WTC11 (cell line): ENCODE results near the gene ZNF672. TPM values are rescaled to one million over a fixed set of nuclear protein-coding genes. Genes with fewer than 3 reads are reported as not detected.

Experiments used
- ATAC-seq: fragments of 200-7000 bp; cut with Tn5 transposase; 2 replicates; pipeline ENCODE4 v1.10.0; 2021; ENCODE audit warnings: mild to moderate bottlenecking, moderate library complexity
- CTCF ChIA-PET: fragments of 300-600 bp; sonication (Branson Sonifier 250); formaldehyde crosslinking; loops from one replicate; lab custom pipeline; 2021; ENCODE audit warnings: antibody characterized with exemption; lab: Charles Lee
- POLR2A ChIA-PET: fragments of 350-600 bp; sonication (Branson Sonifier 250); formaldehyde crosslinking; loops from one replicate; lab custom pipeline; 2021; ENCODE audit warnings: antibody characterized with exemption; lab: Charles Lee
- DNase-seq: peaks from one replicate; pipeline ENCODE4 v3.0.0; 2021; ENCODE audit warnings: low spot score
- H3K27ac Mint-ChIP-seq: 2 replicates; pipeline ENCODE4 v1.8.0; 2021; ENCODE audit warnings: mixed read lengths
- H3K27me3 Mint-ChIP-seq: 2 replicates; pipeline ENCODE4 v1.8.0; 2021; ENCODE audit warnings: low read depth, mild to moderate bottlenecking, moderate library complexity, mixed read lengths
- H3K36me3 Mint-ChIP-seq: 2 replicates; pipeline ENCODE4 v1.8.0; 2021; ENCODE audit warnings: mixed read lengths
- H3K4me1 Mint-ChIP-seq: 2 replicates; pipeline ENCODE4 v1.8.0; 2022; ENCODE audit warnings: mixed read lengths
- H3K4me3 Mint-ChIP-seq: 2 replicates; pipeline ENCODE4 v1.8.0; 2021; ENCODE audit warnings: mild to moderate bottlenecking, moderate library complexity, mixed read lengths
- H3K9me3 Mint-ChIP-seq: 2 replicates; pipeline ENCODE4 v1.8.0; 2021; ENCODE audit warnings: mixed read lengths
- CREB1 ChIP-seq: sonication (generic); formaldehyde crosslinking; IDR thresholded peaks from 2 replicates; pipeline ENCODE4 v1.8.0; 2023; ENCODE audit warnings: mild to moderate bottlenecking, missing genetic modification reagents
- FOXK1 ChIP-seq: sonication (generic); formaldehyde crosslinking; IDR thresholded peaks from 2 replicates; pipeline ENCODE4 v1.8.0; 2022; ENCODE audit warnings: mild to moderate bottlenecking, moderate library complexity, missing genetic modification reagents
- FOXP1 ChIP-seq: sonication (generic); formaldehyde crosslinking; IDR thresholded peaks from 2 replicates; pipeline ENCODE4 v1.8.0; 2022; ENCODE audit warnings: missing genetic modification reagents, mild to moderate bottlenecking, moderate library complexity, borderline replicate concordance
- KAT7 ChIP-seq: sonication (generic); formaldehyde crosslinking; IDR thresholded peaks from 2 replicates; pipeline ENCODE4 v1.8.1; 2023; ENCODE audit warnings: missing genetic modification reagents, mild to moderate bottlenecking, borderline replicate concordance
- NFATC4 ChIP-seq: fragments of 250-450 bp; sonication (Bioruptor Pico); IDR thresholded peaks from 2 replicates; pipeline ENCODE4 v1.9.0; 2021; ENCODE audit warnings: mild to moderate bottlenecking
- NR1H2 ChIP-seq: sonication (generic); formaldehyde crosslinking; IDR thresholded peaks from 2 replicates; pipeline ENCODE4 v1.9.0; 2021; ENCODE audit warnings: mild to moderate bottlenecking, moderate library complexity, missing genetic modification reagents
- PRRX2 ChIP-seq: fragments of 250-450 bp; sonication (Bioruptor Pico); IDR thresholded peaks from 2 replicates; pipeline ENCODE4 v1.8.0; 2021; ENCODE audit warnings: mild to moderate bottlenecking
- RORB ChIP-seq: fragments of 250-450 bp; sonication (Bioruptor Pico); IDR thresholded peaks from 2 replicates; pipeline ENCODE4 v1.9.0; 2021; ENCODE audit warnings: mild to moderate bottlenecking
- SMAD4 ChIP-seq: sonication (generic); formaldehyde crosslinking; IDR thresholded peaks from 2 replicates; pipeline ENCODE4 v1.8.0; 2022; ENCODE audit warnings: mild to moderate bottlenecking, missing genetic modification reagents
- ZBTB21 ChIP-seq: sonication (generic); formaldehyde crosslinking; IDR thresholded peaks from 2 replicates; pipeline ENCODE4 v1.8.1; 2023; ENCODE audit warnings: mild to moderate bottlenecking, missing genetic modification reagents, borderline replicate concordance
- ZNF232 ChIP-seq: sonication (generic); formaldehyde crosslinking; IDR thresholded peaks from 2 replicates; pipeline ENCODE4 v1.8.0; 2022; ENCODE audit warnings: mild to moderate bottlenecking, missing genetic modification reagents
- ZNF263 ChIP-seq: sonication (generic); formaldehyde crosslinking; IDR thresholded peaks from 2 replicates; pipeline ENCODE4 v1.8.1; 2022; ENCODE audit warnings: low read depth, mild to moderate bottlenecking, moderate library complexity, missing genetic modification reagents
- ZNF423 ChIP-seq: fragments of 250-450 bp; sonication (Bioruptor Pico); IDR thresholded peaks from 2 replicates; pipeline ENCODE4 v2.1.2; 2022; ENCODE audit warnings: mild to moderate bottlenecking, moderate library complexity
- total RNA-seq: library from RNA; stranded (reverse); gene quantifications from 3 replicates; pipeline ENCODE4 v1.2.3, GENCODE V29; 2021
- TF ChIP-seq, protein P1 (sequence below): sonication (generic); formaldehyde crosslinking; conservative IDR thresholded peaks from 2 replicates; pipeline ENCODE4 v1.8.1; 2022; ENCODE audit warnings: mild to moderate bottlenecking, missing genetic modification reagents
- TF ChIP-seq, protein P2 (sequence below): sonication (generic); formaldehyde crosslinking; IDR thresholded peaks from 2 replicates; pipeline ENCODE4 v1.8.1; 2023; ENCODE audit warnings: mild to moderate bottlenecking, moderate library complexity, missing genetic modification reagents
- TF ChIP-seq, protein P3 (sequence below): sonication (generic); formaldehyde crosslinking; IDR thresholded peaks from 2 replicates; pipeline ENCODE4 v1.8.1; 2023; ENCODE audit warnings: mild to moderate bottlenecking, missing genetic modification reagents, borderline replicate concordance
- TF ChIP-seq, protein P4 (sequence below): sonication (generic); formaldehyde crosslinking; IDR thresholded peaks from 2 replicates; pipeline ENCODE4 v1.8.0; 2022; ENCODE audit warnings: missing genetic modification reagents
- TF ChIP-seq, protein P5 (sequence below): sonication (generic); formaldehyde crosslinking; IDR thresholded peaks from 2 replicates; pipeline ENCODE4 v1.8.0; 2022; ENCODE audit warnings: mild to moderate bottlenecking, missing genetic modification reagents
- TF ChIP-seq, protein P6 (sequence below): sonication (generic); formaldehyde crosslinking; IDR thresholded peaks from 2 replicates; pipeline ENCODE4 v1.8.0; 2022; ENCODE audit warnings: mild to moderate bottlenecking, missing genetic modification reagents

The ZNF672 gene
- total RNA-seq, 1 experiment from 2014 or later: 37.9 TPM

DNA sequence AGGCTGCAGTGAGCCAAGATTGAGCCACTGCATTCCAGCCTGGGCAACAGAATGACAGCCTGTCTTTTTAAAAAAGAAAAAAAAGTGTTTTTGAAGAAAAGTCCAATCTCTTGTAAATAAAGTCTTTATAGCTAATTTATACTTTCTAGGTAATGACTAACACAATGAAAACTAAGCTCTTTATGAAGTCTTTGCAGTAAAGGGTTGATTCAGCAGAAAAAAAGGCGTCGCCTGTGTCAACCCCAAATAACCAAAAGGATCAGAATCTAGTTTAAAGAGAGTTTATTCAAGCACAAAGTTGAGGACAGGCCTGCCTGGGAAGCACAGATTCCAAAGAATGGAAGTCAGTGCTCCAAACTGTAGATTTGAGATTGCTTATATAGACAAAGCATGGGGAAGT, 53.7 kb downstream of the ZNF672 start (continued):
- TF ChIP-seq, protein P1, sequence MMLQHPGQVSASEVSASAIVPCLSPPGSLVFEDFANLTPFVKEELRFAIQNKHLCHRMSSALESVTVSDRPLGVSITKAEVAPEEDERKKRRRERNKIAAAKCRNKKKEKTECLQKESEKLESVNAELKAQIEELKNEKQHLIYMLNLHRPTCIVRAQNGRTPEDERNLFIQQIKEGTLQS (CRISPR knock-in tag): no peak
- TF ChIP-seq ZNF232: no peak
- no peak for TF ChIP-seq ZNF423
- TF ChIP-seq, protein P2, sequence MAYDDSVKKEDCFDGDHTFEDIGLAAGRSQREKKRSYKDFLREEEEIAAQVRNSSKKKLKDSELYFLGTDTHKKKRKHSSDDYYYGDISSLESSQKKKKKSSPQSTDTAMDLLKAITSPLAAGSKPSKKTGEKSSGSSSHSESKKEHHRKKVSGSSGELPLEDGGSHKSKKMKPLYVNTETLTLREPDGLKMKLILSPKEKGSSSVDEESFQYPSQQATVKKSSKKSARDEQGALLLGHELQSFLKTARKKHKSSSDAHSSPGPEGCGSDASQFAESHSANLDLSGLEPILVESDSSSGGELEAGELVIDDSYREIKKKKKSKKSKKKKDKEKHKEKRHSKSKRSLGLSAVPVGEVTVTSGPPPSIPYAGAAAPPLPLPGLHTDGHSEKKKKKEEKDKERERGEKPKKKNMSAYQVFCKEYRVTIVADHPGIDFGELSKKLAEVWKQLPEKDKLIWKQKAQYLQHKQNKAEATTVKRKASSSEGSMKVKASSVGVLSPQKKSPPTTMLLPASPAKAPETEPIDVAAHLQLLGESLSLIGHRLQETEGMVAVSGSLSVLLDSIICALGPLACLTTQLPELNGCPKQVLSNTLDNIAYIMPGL (CRISPR knock-in tag): no peak
- no peak for TF ChIP-seq KAT7 (CRISPR knock-in tag)
- TF ChIP-seq PRRX2 (CRISPR knock-in tag): no peak

DNA sequence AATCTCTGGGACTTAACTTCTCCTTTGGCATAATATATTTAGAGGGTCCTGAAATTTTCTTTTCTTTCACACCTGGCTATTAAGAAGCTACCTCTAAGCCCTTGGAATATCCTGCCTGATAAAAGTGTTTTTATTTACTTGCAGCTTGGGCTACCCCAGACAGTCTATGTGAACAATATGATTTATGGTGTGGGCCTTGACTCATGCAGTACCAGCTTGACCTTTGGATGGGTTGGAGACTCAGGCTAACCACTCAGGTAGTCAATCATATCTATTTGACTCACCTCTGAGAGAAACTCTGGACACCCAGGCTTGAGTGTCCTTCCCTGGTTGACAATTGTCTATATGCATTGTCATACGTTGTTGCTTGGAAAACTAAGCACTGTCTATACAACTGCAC, 54.6 kb downstream of the ZNF672 start:
- Mint-ChIP-seq H3K4me3 (no peak overlapping the region), H3K4me1 (peaks cover 17% of the 10 kb centered on the region), H3K9me3 (no peaks in the 10 kb centered on the region), H3K27me3 (peaks cover 9% of the 10 kb centered on the region), H3K27ac (no peak overlapping the region), H3K36me3 (no peaks in the 10 kb centered on the region)
- CTCF ChIA-PET: interaction anchor here (1.0 kb wide), 1 partner anchor 8 kb away, joined by 3 read pairs; no protein-coding TSS in a partner anchor
- DNase-seq (no peak), ATAC-seq (no peak)
- POLR2A ChIA-PET: no interaction called here
- TF ChIP-seq NFATC4 (no peak), RORB (CRISPR knock-in tag) (no peak)

DNA sequence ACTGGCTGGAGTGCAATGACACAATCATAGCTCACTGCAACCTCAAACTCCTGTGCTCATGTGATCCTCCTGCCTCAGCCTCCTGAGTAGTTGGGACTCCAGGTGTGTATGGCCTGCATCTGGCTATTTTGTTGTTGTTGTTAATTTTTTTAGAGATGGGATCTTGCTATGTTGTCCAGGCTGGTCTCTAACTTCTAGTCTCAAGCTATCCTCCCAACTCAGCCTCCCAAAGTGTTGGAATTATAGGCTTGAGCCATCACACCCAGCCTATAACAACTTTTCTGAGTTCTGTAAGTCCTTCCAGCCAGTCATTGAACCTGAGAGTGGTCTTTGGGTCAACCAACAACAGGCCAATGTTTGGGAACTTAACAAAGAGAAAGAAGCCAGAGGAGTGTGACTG, 56.8 kb downstream of the ZNF672 start:
- DNase-seq (no peak), ATAC-seq (no peak)
- ChIA-PET POLR2A (no interaction called here), CTCF (no interaction called here)
- TF ChIP-seq FOXP1 (no peak), ZNF263 (CRISPR knock-in tag) (no peak), FOXK1 (CRISPR knock-in tag) (no peak), CREB1 (CRISPR knock-in tag) (no peak), SMAD4 (CRISPR knock-in tag) (no peak), ZBTB21 (CRISPR knock-in tag) (no peak), NR1H2 (CRISPR knock-in tag) (no peak)
- TF ChIP-seq, protein P3, sequence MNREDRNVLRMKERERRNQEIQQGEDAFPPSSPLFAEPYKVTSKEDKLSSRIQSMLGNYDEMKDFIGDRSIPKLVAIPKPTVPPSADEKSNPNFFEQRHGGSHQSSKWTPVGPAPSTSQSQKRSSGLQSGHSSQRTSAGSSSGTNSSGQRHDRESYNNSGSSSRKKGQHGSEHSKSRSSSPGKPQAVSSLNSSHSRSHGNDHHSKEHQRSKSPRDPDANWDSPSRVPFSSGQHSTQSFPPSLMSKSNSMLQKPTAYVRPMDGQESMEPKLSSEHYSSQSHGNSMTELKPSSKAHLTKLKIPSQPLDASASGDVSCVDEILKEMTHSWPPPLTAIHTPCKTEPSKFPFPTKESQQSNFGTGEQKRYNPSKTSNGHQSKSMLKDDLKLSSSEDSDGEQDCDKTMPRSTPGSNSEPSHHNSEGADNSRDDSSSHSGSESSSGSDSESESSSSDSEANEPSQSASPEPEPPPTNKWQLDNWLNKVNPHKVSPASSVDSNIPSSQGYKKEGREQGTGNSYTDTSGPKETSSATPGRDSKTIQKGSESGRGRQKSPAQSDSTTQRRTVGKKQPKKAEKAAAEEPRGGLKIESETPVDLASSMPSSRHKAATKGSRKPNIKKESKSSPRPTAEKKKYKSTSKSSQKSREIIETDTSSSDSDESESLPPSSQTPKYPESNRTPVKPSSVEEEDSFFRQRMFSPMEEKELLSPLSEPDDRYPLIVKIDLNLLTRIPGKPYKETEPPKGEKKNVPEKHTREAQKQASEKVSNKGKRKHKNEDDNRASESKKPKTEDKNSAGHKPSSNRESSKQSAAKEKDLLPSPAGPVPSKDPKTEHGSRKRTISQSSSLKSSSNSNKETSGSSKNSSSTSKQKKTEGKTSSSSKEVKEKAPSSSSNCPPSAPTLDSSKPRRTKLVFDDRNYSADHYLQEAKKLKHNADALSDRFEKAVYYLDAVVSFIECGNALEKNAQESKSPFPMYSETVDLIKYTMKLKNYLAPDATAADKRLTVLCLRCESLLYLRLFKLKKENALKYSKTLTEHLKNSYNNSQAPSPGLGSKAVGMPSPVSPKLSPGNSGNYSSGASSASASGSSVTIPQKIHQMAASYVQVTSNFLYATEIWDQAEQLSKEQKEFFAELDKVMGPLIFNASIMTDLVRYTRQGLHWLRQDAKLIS (CRISPR knock-in tag): no peak
- TF ChIP-seq, protein P4, sequence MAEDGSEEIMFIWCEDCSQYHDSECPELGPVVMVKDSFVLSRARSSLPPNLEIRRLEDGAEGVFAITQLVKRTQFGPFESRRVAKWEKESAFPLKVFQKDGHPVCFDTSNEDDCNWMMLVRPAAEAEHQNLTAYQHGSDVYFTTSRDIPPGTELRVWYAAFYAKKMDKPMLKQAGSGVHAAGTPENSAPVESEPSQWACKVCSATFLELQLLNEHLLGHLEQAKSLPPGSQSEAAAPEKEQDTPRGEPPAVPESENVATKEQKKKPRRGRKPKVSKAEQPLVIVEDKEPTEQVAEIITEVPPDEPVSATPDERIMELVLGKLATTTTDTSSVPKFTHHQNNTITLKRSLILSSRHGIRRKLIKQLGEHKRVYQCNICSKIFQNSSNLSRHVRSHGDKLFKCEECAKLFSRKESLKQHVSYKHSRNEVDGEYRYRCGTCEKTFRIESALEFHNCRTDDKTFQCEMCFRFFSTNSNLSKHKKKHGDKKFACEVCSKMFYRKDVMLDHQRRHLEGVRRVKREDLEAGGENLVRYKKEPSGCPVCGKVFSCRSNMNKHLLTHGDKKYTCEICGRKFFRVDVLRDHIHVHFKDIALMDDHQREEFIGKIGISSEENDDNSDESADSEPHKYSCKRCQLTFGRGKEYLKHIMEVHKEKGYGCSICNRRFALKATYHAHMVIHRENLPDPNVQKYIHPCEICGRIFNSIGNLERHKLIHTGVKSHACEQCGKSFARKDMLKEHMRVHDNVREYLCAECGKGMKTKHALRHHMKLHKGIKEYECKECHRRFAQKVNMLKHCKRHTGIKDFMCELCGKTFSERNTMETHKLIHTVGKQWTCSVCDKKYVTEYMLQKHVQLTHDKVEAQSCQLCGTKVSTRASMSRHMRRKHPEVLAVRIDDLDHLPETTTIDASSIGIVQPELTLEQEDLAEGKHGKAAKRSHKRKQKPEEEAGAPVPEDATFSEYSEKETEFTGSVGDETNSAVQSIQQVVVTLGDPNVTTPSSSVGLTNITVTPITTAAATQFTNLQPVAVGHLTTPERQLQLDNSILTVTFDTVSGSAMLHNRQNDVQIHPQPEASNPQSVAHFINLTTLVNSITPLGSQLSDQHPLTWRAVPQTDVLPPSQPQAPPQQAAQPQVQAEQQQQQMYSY (CRISPR knock-in tag): no peak
- TF ChIP-seq, protein P5, sequence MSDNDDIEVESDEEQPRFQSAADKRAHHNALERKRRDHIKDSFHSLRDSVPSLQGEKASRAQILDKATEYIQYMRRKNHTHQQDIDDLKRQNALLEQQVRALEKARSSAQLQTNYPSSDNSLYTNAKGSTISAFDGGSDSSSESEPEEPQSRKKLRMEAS (CRISPR knock-in tag): no peak
- TF ChIP-seq, protein P6, sequence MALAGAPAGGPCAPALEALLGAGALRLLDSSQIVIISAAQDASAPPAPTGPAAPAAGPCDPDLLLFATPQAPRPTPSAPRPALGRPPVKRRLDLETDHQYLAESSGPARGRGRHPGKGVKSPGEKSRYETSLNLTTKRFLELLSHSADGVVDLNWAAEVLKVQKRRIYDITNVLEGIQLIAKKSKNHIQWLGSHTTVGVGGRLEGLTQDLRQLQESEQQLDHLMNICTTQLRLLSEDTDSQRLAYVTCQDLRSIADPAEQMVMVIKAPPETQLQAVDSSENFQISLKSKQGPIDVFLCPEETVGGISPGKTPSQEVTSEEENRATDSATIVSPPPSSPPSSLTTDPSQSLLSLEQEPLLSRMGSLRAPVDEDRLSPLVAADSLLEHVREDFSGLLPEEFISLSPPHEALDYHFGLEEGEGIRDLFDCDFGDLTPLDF (CRISPR knock-in tag): no peak
- Mint-ChIP-seq H3K27ac (no peak overlapping the region), H3K27me3 (peaks cover 18% of the 10 kb centered on the region), H3K4me1 (peaks cover 24% of the 10 kb centered on the region), H3K4me3 (no peak overlapping the region), H3K9me3 (no peaks in the 10 kb centered on the region; the same call in 1 of the 2 replicates), H3K36me3 (no peaks in the 10 kb centered on the region)
